IMR-90 (cell line): ENCODE results near the gene PALLD. TPM values are rescaled to one million over a fixed set of nuclear protein-coding genes. Genes with fewer than 3 reads are reported as not detected.

Experiments used
- ATAC-seq: fragments of 200-7000 bp; cut with Tn5 transposase; 2 replicates; pipeline ENCODE4 v1.9.1; 2020; ENCODE audit warnings: low read depth, mild to moderate bottlenecking, moderate library complexity
- BruUV-seq: library from RNA; stranded (reverse); fragments of 400-500 nt; replicated peaks from 2 replicates; lab custom pipeline; 2021; lab: Mats Ljungman, UMichigan
- CTCF ChIA-PET: fragments of 300-600 bp; formaldehyde crosslinking; extraction: SDS; loops from one replicate; lab custom pipeline; 2021; ENCODE audit warnings: antibody characterized with exemption; lab: Yijun Ruan, JAX
- POLR2A ChIA-PET: fragments of 300-600 bp; sonication (Branson Sonifier 250); formaldehyde crosslinking; loops from one replicate; lab custom pipeline; 2022; ENCODE audit warnings: antibody characterized with exemption; ENCODE audit not compliant: unreplicated experiment; lab: Charles Lee
- DNase-seq: peaks from one replicate; pipeline ENCODE4 v3.0.0; 2013
- H2AFZ ChIP-seq: replicated peaks from 2 replicates; pipeline ENCODE3; 2013; ENCODE audit warnings: low read length, mild to moderate bottlenecking; ENCODE audit not compliant: poor library complexity
- H2AK5ac ChIP-seq: 2 replicates; pipeline ENCODE4 v1.6.1; 2013; ENCODE audit warnings: low read depth, low read length, inconsistent platforms
- H2AK9ac ChIP-seq: replicated peaks from 2 replicates; pipeline ENCODE3; 2013; ENCODE audit warnings: mild to moderate bottlenecking, low read depth, low read length, moderate library complexity; ENCODE audit not compliant: poor library complexity
- H2BK120ac ChIP-seq: 2 replicates; pipeline ENCODE4 v1.6.1; 2013; ENCODE audit warnings: low read depth, low read length, inconsistent platforms
- H2BK15ac ChIP-seq: 3 replicates; pipeline ENCODE4 v1.6.1; 2013; ENCODE audit warnings: low read depth, low read length, inconsistent platforms
- H2BK20ac ChIP-seq: 2 replicates; pipeline ENCODE4 v1.6.1; 2013; ENCODE audit warnings: low read depth, mild to moderate bottlenecking, inconsistent platforms, low read length, moderate library complexity
- H2BK5ac ChIP-seq: 2 replicates; pipeline ENCODE4 v1.6.1; 2013; ENCODE audit warnings: mild to moderate bottlenecking, low read depth, low read length, inconsistent platforms; ENCODE audit not compliant: poor library complexity, severe bottlenecking
- H3K14ac ChIP-seq: replicated peaks from 2 replicates; pipeline ENCODE4 v1.6.1; 2013; ENCODE audit warnings: low read depth, low read length, inconsistent platforms
- H3K18ac ChIP-seq: 2 replicates; pipeline ENCODE4 v1.6.1; 2013; ENCODE audit warnings: low read depth, low read length, control low read depth
- H3K23ac ChIP-seq: 2 replicates; pipeline ENCODE4 v1.6.1; 2013; ENCODE audit warnings: low read depth, low read length, inconsistent platforms
- H3K27ac ChIP-seq: 2 replicates; pipeline ENCODE4 v1.5.1; 2013; ENCODE audit warnings: mild to moderate bottlenecking, control low read depth, low read length; ENCODE audit not compliant: insufficient read depth
- H3K27me3 ChIP-seq: 2 replicates; pipeline ENCODE4 v1.6.1; 2013; ENCODE audit warnings: low read length; ENCODE audit not compliant: control insufficient read depth, insufficient read depth
- H3K36me3 ChIP-seq: 2 replicates; pipeline ENCODE4 v1.6.1; 2013; ENCODE audit warnings: low read length, mixed read lengths; ENCODE audit not compliant: control insufficient read depth, insufficient read depth
- H3K4ac ChIP-seq: 2 replicates; pipeline ENCODE4 v1.6.1; 2013; ENCODE audit warnings: low read depth, low read length, inconsistent platforms
- H3K4me1 ChIP-seq: 2 replicates; pipeline ENCODE4 v1.6.1; 2013; ENCODE audit warnings: low read length, mixed read lengths; ENCODE audit not compliant: control insufficient read depth, insufficient read depth
- H3K4me2 ChIP-seq: 2 replicates; pipeline ENCODE4 v1.6.1; 2013; ENCODE audit warnings: low read depth, mild to moderate bottlenecking, control low read depth, low read length, moderate library complexity
- H3K4me3 ChIP-seq: 2 replicates; pipeline ENCODE4 v1.5.1; 2013; ENCODE audit warnings: low read depth, mild to moderate bottlenecking, control low read depth, low read length, moderate library complexity; ENCODE audit not compliant: insufficient read depth
- H3K56ac ChIP-seq: 2 replicates; pipeline ENCODE4 v1.6.1; 2013; ENCODE audit warnings: low read length, inconsistent platforms; ENCODE audit not compliant: insufficient read depth; ENCODE audit errors: extremely low read depth
- H3K79me1 ChIP-seq, 2 experiments: 2 replicates each; pipeline ENCODE4 v1.6.1; 2013; ENCODE audit warnings: low read length in 2 of 2, inconsistent platforms in 1 of 2, low read depth in 1 of 2
- H3K9ac ChIP-seq: 2 replicates; pipeline ENCODE4 v1.6.1; 2013; ENCODE audit warnings: low read depth, low read length, control low read depth
- H3K9me1 ChIP-seq: 2 replicates; pipeline ENCODE4 v1.6.1; 2013; ENCODE audit warnings: low read length, inconsistent platforms; ENCODE audit not compliant: insufficient read depth
- H3K9me3 ChIP-seq: 2 replicates; pipeline ENCODE4 v1.6.1; 2013; ENCODE audit warnings: low read length; ENCODE audit not compliant: control insufficient read depth, insufficient read depth
- H4K20me1 ChIP-seq: 2 replicates; pipeline ENCODE4 v1.6.1; 2013; ENCODE audit warnings: low read length, inconsistent platforms; ENCODE audit not compliant: insufficient read depth
- H4K5ac ChIP-seq: 2 replicates; pipeline ENCODE4 v1.6.1; 2013; ENCODE audit warnings: mild to moderate bottlenecking, low read depth, low read length, control low read depth
- H4K8ac ChIP-seq, 2 experiments: 2 replicates each; pipeline ENCODE4 v1.6.1; 2013; ENCODE audit warnings: low read depth in 2 of 2, low read length in 2 of 2, control low read depth in 1 of 2, inconsistent platforms in 1 of 2
- H4K91ac ChIP-seq: 2 replicates; pipeline ENCODE4 v1.6.1; 2013; ENCODE audit warnings: low read depth, low read length, inconsistent platforms; ENCODE audit not compliant: insufficient read depth
- CEBPB ChIP-seq: IDR thresholded peaks from 2 replicates; pipeline ENCODE4 v1.6.1; 2012; ENCODE audit warnings: low read depth, low read length, improper control_type of control experiment
- MAFK ChIP-seq: IDR thresholded peaks from 2 replicates; pipeline ENCODE4 v1.6.1; 2012; ENCODE audit warnings: low read depth, low read length, improper control_type of control experiment
- NFE2L2 ChIP-seq: fragments of 150-350 bp; IDR thresholded peaks from 2 replicates; pipeline ENCODE4 v1.6.1; 2016; ENCODE audit warnings: low read depth, mild to moderate bottlenecking, low read length
- RAD21 ChIP-seq: IDR thresholded peaks from 2 replicates; pipeline ENCODE4 v1.6.1; 2012; ENCODE audit warnings: low read length, improper control_type of control experiment
- RCOR1 ChIP-seq: IDR thresholded peaks from 2 replicates; pipeline ENCODE4 v1.6.1; 2012; ENCODE audit warnings: mild to moderate bottlenecking, low read length, improper control_type of control experiment; ENCODE audit not compliant: insufficient replicate concordance
- RFX5 ChIP-seq: IDR thresholded peaks from 2 replicates; pipeline ENCODE4 v1.8.0; 2012; ENCODE audit warnings: low read depth, mild to moderate bottlenecking, low read length, moderate library complexity
- SMC3 ChIP-seq: fragments of 150-350 bp; IDR thresholded peaks from 2 replicates; pipeline ENCODE4 v1.6.1; 2016; ENCODE audit warnings: low read depth, mild to moderate bottlenecking, antibody characterized with exemption, low read length, moderate library complexity
- WGBS, 2 experiments: methylation state at CpG; one replicate each; pipeline versions ENCODE4 v1.1.5 to v1.1.7; 2013; ENCODE audit warnings: missing lambda C conversion rate in 2 of 2; ENCODE audit not compliant: insufficient read length in 1 of 2; ENCODE audit errors: extremely low coverage in 2 of 2; 5-methylcytosine and 5-hydroxymethylcytosine counted together
- dilution Hi-C: fragments of 300-500 bp; cut with HindIII; formaldehyde crosslinking; loops from one replicate; pipeline ENCODE4 v1.14.3; 2018; ENCODE audit warnings: low sequenced_read_pairs; ENCODE audit not compliant: unreplicated experiment
- in situ Hi-C: fragments of 300-500 bp; cut with MboI; formaldehyde crosslinking; loops from 3 replicates; pipeline ENCODE4 v1.14.3; 2019; ENCODE audit warnings: low sequenced_read_pairs, inconsistent platforms, mixed read lengths
- intact Hi-C: fragments of 100-400 bp; cut with micrococcal nuclease; formaldehyde crosslinking; loops from 2 replicates; pipeline ENCODE4 v1.10.0; 2022
- polyA plus RNA-seq, 3 experiments: library from polyadenylated mRNA; depleted of rRNA; stranded (reverse); fragments of >200 nt; gene quantifications; 2 replicates each; pipeline ENCODE4 v1.2.3, GENCODE V29; 2012; ENCODE audit warnings: low replicate concordance in 1 of 3
- total RNA-seq: library from RNA; depleted of rRNA; stranded (reverse); fragments of >200 nt; gene quantifications from 2 replicates; pipeline ENCODE4 v1.2.3, GENCODE V29; 2012
- TF ChIP-seq, protein P1 (sequence below): fragments of 150-350 bp; IDR thresholded peaks from 2 replicates; pipeline ENCODE4 v1.6.1; 2017; ENCODE audit warnings: mild to moderate bottlenecking, antibody characterized with exemption, low read length, low read depth
- TF ChIP-seq, protein P2 (sequence below): conservative IDR thresholded peaks from 2 replicates; pipeline ENCODE4 v1.5.1; 2012; ENCODE audit warnings: mild to moderate bottlenecking, low read depth, low read length, improper control_type of control experiment

PALLD gene
- total and polyA plus RNA-seq, 2 of the 4 experiments (the other 2 are of a cell fraction): 91.0 to 91.9 TPM

DNA sequence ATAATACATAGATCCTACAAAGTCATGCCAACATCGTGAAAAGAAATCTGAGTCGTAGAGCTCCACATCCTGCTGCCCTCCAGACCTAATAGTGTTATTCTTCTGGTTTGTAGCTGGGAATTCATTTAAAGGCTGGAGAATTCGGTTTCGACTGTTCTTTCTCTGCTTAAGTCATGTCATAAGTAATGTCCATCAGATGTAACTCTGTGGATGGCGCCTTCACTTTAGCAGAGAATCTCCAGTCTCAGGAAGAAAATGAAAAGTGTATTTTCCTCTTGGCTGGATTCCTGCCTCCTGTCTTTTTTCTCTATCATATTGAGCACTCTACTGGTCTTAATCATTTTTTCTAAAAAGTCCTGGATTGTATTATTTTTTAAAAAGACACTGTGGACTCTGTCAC lies 117.0 kb downstream of the PALLD start:
- Histone ChIP-seq H3K9me1 (peaks cover 27% of the 10 kb centered on the region), H3K36me3 (no peaks in the 10 kb centered on the region), H3K18ac (peak overlapping the region; percentile 61; the same call in 1 of the 2 replicates), H2BK20ac (peak overlapping the region; percentile 90), H2BK5ac (peak overlapping the region; percentile 32), H3K56ac (peak overlapping the region; percentile 44; the same call in 1 of the 2 replicates), H3K4ac (peak overlapping the region; percentile 42; the same call in 1 of the 2 replicates), H3K23ac (no peak overlapping the region), H3K14ac (peak overlapping the region; percentile 38; the same call in 1 of the 2 replicates), H3K27ac (peak overlapping the region; percentile 57; the same call in 1 of the 2 replicates), H4K5ac (peak overlapping the region; percentile 58; the same call in 1 of the 2 replicates), H4K91ac (peak overlapping the region; percentile 70), H3K27me3 (no peaks in the 10 kb centered on the region), H3K4me1 (peaks cover 30% of the 10 kb centered on the region), H3K79me1 (no peaks in the 10 kb centered on the region), H3K9me3 (no peaks in the 10 kb centered on the region), H3K4me2 (no peak overlapping the region), H2BK120ac (peak overlapping the region; percentile 80), H3K9ac (no peak overlapping the region), H3K4me3 (no peak overlapping the region), H4K8ac (peak overlapping the region in 1 of 2 experiments; percentile 47; a peak in 2 of 4 replicates), H2BK15ac (peak overlapping the region; percentile 22; the same call in 1 of the 3 replicates), H2AK5ac (peak overlapping the region; percentile 24; the same call in 1 of the 2 replicates), H4K20me1 (no peaks in the 10 kb centered on the region), H2AK9ac (no peak overlapping the region), H2AFZ (no peak overlapping the region)
- POLR2A ChIA-PET: no interaction called here
- no TSS peak for BruUV-seq
- dilution Hi-C loops (no loop called here), in situ Hi-C loops (no loop called here), intact Hi-C loops (no loop called here)
- no CpG with 5 or more reads among the region's 5 CpGs for WGBS, 2 experiments
- CTCF ChIA-PET: no interaction called here
- ATAC-seq: no peak
- no peak for TF ChIP-seq RCOR1
- TF ChIP-seq RAD21: no peak
- no peak for TF ChIP-seq RFX5
- TF ChIP-seq, protein P1, sequence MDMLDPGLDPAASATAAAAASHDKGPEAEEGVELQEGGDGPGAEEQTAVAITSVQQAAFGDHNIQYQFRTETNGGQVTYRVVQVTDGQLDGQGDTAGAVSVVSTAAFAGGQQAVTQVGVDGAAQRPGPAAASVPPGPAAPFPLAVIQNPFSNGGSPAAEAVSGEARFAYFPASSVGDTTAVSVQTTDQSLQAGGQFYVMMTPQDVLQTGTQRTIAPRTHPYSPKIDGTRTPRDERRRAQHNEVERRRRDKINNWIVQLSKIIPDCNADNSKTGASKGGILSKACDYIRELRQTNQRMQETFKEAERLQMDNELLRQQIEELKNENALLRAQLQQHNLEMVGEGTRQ: no peak
- no peak for TF ChIP-seq NFE2L2
- no peak for TF ChIP-seq CEBPB
- TF ChIP-seq, protein P2, sequence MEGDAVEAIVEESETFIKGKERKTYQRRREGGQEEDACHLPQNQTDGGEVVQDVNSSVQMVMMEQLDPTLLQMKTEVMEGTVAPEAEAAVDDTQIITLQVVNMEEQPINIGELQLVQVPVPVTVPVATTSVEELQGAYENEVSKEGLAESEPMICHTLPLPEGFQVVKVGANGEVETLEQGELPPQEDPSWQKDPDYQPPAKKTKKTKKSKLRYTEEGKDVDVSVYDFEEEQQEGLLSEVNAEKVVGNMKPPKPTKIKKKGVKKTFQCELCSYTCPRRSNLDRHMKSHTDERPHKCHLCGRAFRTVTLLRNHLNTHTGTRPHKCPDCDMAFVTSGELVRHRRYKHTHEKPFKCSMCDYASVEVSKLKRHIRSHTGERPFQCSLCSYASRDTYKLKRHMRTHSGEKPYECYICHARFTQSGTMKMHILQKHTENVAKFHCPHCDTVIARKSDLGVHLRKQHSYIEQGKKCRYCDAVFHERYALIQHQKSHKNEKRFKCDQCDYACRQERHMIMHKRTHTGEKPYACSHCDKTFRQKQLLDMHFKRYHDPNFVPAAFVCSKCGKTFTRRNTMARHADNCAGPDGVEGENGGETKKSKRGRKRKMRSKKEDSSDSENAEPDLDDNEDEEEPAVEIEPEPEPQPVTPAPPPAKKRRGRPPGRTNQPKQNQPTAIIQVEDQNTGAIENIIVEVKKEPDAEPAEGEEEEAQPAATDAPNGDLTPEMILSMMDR: no peak
- no peak for TF ChIP-seq SMC3
- TF ChIP-seq MAFK: no peak
- no peak for DNase-seq
